ENCODE measurements around the gene LHX3. TPM values are rescaled to one million over a fixed set of nuclear protein-coding genes. Genes with fewer than 3 reads are reported as not detected.

LHX3 gene
- total and polyA plus RNA-seq, 8 donors, result not detected

DNA sequence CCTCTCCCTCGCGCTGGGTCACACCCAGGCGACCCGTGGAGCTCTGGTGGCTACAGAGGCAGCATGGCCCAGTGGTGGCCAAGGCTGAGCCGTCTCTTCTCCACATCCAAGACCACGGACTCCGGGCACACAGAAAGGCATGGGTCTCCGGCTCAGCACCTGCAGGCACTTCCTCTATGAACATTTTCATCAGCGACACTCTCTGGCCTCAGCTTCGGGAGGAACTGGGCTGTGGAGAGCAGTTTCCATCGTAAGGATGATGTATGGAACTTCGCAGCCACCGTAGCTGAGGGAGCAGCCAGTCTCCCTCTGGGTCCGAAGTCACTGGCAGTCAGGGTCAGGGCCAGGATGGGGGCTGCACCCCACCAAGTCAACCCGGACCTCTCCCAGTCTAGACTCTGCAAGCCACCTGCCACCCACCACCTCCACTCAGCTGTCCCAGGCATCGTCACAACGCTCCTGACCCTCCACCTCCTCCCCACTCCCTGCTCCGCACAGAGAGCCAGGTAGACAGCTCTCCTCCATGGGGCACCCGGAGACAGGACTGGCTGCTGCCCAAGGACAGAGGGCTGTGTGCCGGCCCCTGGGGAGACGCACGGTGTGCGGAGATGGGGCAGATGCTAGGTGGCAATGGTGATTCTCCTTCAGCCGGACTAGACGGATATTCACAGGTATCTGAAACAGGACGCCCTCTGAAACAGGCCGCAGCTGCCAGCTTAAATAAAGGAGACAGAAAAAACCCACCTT, 31.0 kb upstream of the LHX3 start:
- no peak overlapping the region for H3K4me3 ChIP-seq
- no peak overlapping the region for H3K27ac ChIP-seq
- H3K4me1 ChIP-seq, result peaks cover 3 to 30% (median 12%) of the 10 kb centered on the region in 4 donors
- H3K9me3 ChIP-seq, result no peaks in the 10 kb centered on the region
- 87 to 94% (median 92%) methylated on average over 25 to 27 of the region's 27 CpGs for WGBS, 5 donors
- no peaks in the 10 kb centered on the region for H3K27me3 ChIP-seq
- intact Hi-C loops (cut with DNase I; ENCODE audit: low total_unique reads), result no loop called here
- peaks cover 13 to 53% (median 36%) of the 10 kb centered on the region in 4 donors for H3K36me3 ChIP-seq
- TF ChIP-seq POLR2AphosphoS5 (IDR thresholded peaks at IDR 0.05) (no peak), CTCF (IDR thresholded peaks at IDR 0.05) (no peak), POLR2A (IDR thresholded peaks at IDR 0.05) (no peak)
- no peak for DNase-seq

DNA sequence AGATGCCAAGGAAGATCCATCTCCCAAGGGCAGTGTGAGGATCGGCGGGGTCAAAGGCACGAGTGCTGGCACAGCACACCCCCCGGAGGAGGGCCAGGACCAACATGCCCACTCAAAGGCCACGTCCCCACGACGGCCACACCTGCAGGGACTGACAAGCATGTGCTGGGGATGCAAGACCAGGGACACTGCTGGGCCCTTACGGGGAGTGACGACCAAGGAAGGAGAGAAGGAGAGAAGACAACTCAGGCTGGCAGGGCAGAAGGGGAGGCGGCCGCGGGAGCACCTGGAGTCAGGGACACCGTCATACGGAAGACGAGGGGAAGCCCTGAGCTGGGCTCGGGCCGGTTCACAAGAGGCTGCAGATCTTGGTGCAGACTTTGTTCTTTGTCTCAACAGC, 30.2 kb upstream of the LHX3 start:
- TF ChIP-seq CTCF (IDR thresholded peaks at IDR 0.05) (no peak), POLR2AphosphoS5 (IDR thresholded peaks at IDR 0.05) (no peak), EP300 (IDR thresholded peaks at IDR 0.05) (no peak), POLR2A (IDR thresholded peaks at IDR 0.05) (no peak)
- no peak overlapping the region for H3K27ac ChIP-seq
- H3K27me3 ChIP-seq, result no peaks in the 10 kb centered on the region
- no peak overlapping the region for H3K4me3 ChIP-seq
- WGBS, 5 donors, result 91 to 96% (median 96%) methylated on average over 17 of the region's 17 CpGs
- intact Hi-C loops (cut with DNase I; ENCODE audit: low total_unique reads), result no loop called here
- H3K9me3 ChIP-seq, result no peaks in the 10 kb centered on the region
- H3K36me3 ChIP-seq, result peaks cover 13 to 53% (median 37%) of the 10 kb centered on the region in 4 donors
- H3K4me1 ChIP-seq, result peaks cover 3 to 26% (median 9%) of the 10 kb centered on the region in 4 donors
- DNase-seq, result no peak

- TF ChIP-seq EP300 (IDR thresholded peaks at IDR 0.05) (no peak), POLR2AphosphoS5 (IDR thresholded peaks at IDR 0.05) (no peak), CTCF (IDR thresholded peaks at IDR 0.05) (no peak), POLR2A (IDR thresholded peaks at IDR 0.05) (no peak)
- no peaks in the 10 kb centered on the region for H3K9me3 ChIP-seq
- 93 to 95% (median 94%) methylated on average over 19 to 21 of the region's 21 CpGs for WGBS, 5 donors
- H3K27ac ChIP-seq, result no peak overlapping the region
- H3K27me3 ChIP-seq, result no peaks in the 10 kb centered on the region
- intact Hi-C loops (cut with DNase I; ENCODE audit: low total_unique reads), result no loop called here
- no peak for DNase-seq
- peaks cover 0 to 21% (median 6%) of the 10 kb centered on the region in 4 donors for H3K4me1 ChIP-seq
- no peak overlapping the region for H3K4me3 ChIP-seq
- H3K36me3 ChIP-seq, result peaks cover 13 to 53% (median 37%) of the 10 kb centered on the region in 4 donors
These were observed 29.7 kb upstream of the LHX3 start for GRCh38 chr9:136234597-136234996.

GRCh38 chr9:136233868-136234267, 28.9 kb upstream of the LHX3 start:
- Histone ChIP-seq H3K4me3 (no peak overlapping the region), H3K36me3 (peaks cover 13 to 53% (median 37%) of the 10 kb centered on the region in 4 donors), H3K27me3 (no peaks in the 10 kb centered on the region), H3K4me1 (peaks cover 0 to 13% (median under 1%) of the 10 kb centered on the region in 4 donors), H3K27ac (no peak overlapping the region), H3K9me3 (no peaks in the 10 kb centered on the region)
- intact Hi-C loops (cut with DNase I; ENCODE audit: low total_unique reads), result no loop called here
- DNase-seq, result no peak
- 82 to 86% (median 85%) methylated on average over 14 of the region's 14 CpGs for WGBS, 5 donors
- no peak for TF ChIP-seq POLR2AphosphoS5 (IDR thresholded peaks at IDR 0.05)

DNA sequence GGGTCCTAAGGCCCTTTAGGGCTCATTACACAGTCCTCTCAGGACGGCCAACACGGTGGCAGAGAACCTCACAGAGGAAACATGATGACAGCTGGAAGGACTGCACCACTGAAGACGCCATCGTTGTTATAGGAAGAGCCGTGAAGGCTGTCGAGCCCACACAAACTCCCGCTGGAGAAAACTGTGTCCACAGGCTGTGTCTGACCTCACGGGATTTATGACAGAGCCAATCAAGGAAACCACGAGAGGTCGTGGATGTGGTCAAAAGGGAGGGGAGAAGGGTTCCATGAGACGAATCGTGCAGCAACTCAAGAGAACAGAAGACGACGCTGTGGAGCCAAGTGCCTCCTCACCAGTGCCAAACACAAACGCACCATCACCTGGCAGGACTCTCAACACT, 28.5 kb upstream of the LHX3 start:
- peaks cover 0 to 9% (median 0%) of the 10 kb centered on the region in 4 donors for H3K4me1 ChIP-seq
- intact Hi-C loops (cut with DNase I; ENCODE audit: low total_unique reads), result no loop called here
- H3K27ac ChIP-seq, result no peak overlapping the region
- TF ChIP-seq POLR2A (IDR thresholded peaks at IDR 0.05) (no peak), EP300 (IDR thresholded peaks at IDR 0.05) (no peak), POLR2AphosphoS5 (IDR thresholded peaks at IDR 0.05) (no peak)
- H3K36me3 ChIP-seq, result peaks cover 13 to 53% (median 37%) of the 10 kb centered on the region in 4 donors
- WGBS, 5 donors, result 79 to 85% (median 83%) methylated on average over 15 of the region's 15 CpGs
- H3K4me3 ChIP-seq, result no peak overlapping the region
- H3K9me3 ChIP-seq, result no peaks in the 10 kb centered on the region
- no peaks in the 10 kb centered on the region for H3K27me3 ChIP-seq
- no peak for DNase-seq

Measured in stomach (tissue), 9 donors.